ENCODE measurements around the gene NBEAL1. TPM values are rescaled to one million over a fixed set of nuclear protein-coding genes. Genes with fewer than 3 reads are reported as not detected.

The NBEAL1 gene
- total and polyA plus RNA-seq, 2 of the 8 experiments (the other 6 are each of a cell fraction or from before 2014, with no cell fraction given): 2.3 to 10.7 TPM

- no peak for TF ChIP-seq BRCA1 (IDR thresholded peaks at IDR 0.05; ENCODE audit: low read depth, low read length)
- no peak for TF ChIP-seq NRF1 (IDR thresholded peaks at IDR 0.05; ENCODE audit: low read depth, low read length)
- TF ChIP-seq CTCF (IDR thresholded peaks at IDR 0.05; ENCODE audit: control extremely low read depth in 1 of 3, insufficient read depth in 1 of 3, low read depth in 1 of 3, low read length in 3 of 3): no peak
- TF ChIP-seq RNF2 (IDR thresholded peaks at IDR 0.05; ENCODE audit: borderline replicate concordance, low read depth, low read length, missing control alignments, poor library complexity, severe bottlenecking): no peak
- no peak for TF ChIP-seq BACH1 (IDR thresholded peaks at IDR 0.05; ENCODE audit: low read length)
Observed at GRCh38 chr2:203167751-203168150, 153.1 kb downstream of the NBEAL1 start (continued).
